ENCODE data around the gene FCAMR. TPM values are rescaled to one million over a fixed set of nuclear protein-coding genes. Genes with fewer than 3 reads are reported as not detected.

Gene FCAMR
- total RNA-seq, 4 donors from 2014 or later, result not detected

- in situ Hi-C loops (cut with MboI; ENCODE audit: low sequenced_read_pairs in 4 of 4) (no loop called here), intact Hi-C loops (cut with DNase I; ENCODE audit: low total_unique reads) (no loop called here)
- H3K4me1 ChIP-seq, result no peaks in the 10 kb centered on the region
- no peak overlapping the region for H3K27ac ChIP-seq
- no peaks in the 10 kb centered on the region for H3K9me3 ChIP-seq
- H3K36me3 ChIP-seq, result no peaks in the 10 kb centered on the region
- H3K4me3 ChIP-seq, result no peak overlapping the region
- no peaks in the 10 kb centered on the region for H3K27me3 ChIP-seq
- TF ChIP-seq POLR2A (IDR thresholded peaks at IDR 0.05) (no peak), CTCF (IDR thresholded peaks at IDR 0.05 in 4 of 5, conservative IDR thresholded peaks at IDR 0.05 in 1 of 5) (no peak)
- DNase-seq, result no peak
- ATAC-seq, result no peak
These were observed 30.2 kb downstream of the FCAMR start for GRCh38 chr1:206939841-206940587.

GRCh38 chr1:206939131-206939530 lies 31.1 kb downstream of the FCAMR start:
- in situ Hi-C loops (cut with MboI; ENCODE audit: low sequenced_read_pairs in 4 of 4) (no loop called here), intact Hi-C loops (cut with DNase I; ENCODE audit: low total_unique reads) (no loop called here)
- Histone ChIP-seq H3K4me3 (no peak overlapping the region), H3K9me3 (no peaks in the 10 kb centered on the region), H3K27me3 (no peaks in the 10 kb centered on the region), H3K36me3 (no peaks in the 10 kb centered on the region), H3K27ac (no peak overlapping the region), H3K4me1 (no peaks in the 10 kb centered on the region)
- no peak for TF ChIP-seq POLR2A (IDR thresholded peaks at IDR 0.05)
- TF ChIP-seq CTCF (IDR thresholded peaks at IDR 0.05 in 4 of 5, conservative IDR thresholded peaks at IDR 0.05 in 1 of 5), result no peak
- ATAC-seq (no peak), DNase-seq (no peak)

GRCh38 chr1:206937425-206937824 lies 32.8 kb downstream of the FCAMR start:
- Histone ChIP-seq H3K27me3 (no peaks in the 10 kb centered on the region), H3K4me1 (no peaks in the 10 kb centered on the region), H3K36me3 (no peaks in the 10 kb centered on the region), H3K9me3 (no peaks in the 10 kb centered on the region), H3K4me3 (no peak overlapping the region), H3K27ac (no peak overlapping the region)
- in situ Hi-C loops (cut with MboI; ENCODE audit: low sequenced_read_pairs in 4 of 4), result no loop called here
- no peak for TF ChIP-seq POLR2A (IDR thresholded peaks at IDR 0.05)
- DNase-seq, result no peak
- no peak for ATAC-seq
- intact Hi-C loops (cut with DNase I; ENCODE audit: low total_unique reads), result no loop called here

GRCh38 chr1:206935491-206936067 lies 34.7 kb downstream of the FCAMR start:
- ATAC-seq, result no peak
- H3K36me3 ChIP-seq, result no peaks in the 10 kb centered on the region
- H3K9me3 ChIP-seq, result no peaks in the 10 kb centered on the region
- H3K27ac ChIP-seq, result no peak overlapping the region
- intact Hi-C loops (cut with DNase I; ENCODE audit: low total_unique reads), result no loop called here
- TF ChIP-seq POLR2A (IDR thresholded peaks at IDR 0.05), result no peak
- peak in 2 of 5 experiments; percentile 18 to 30 for TF ChIP-seq CTCF (IDR thresholded peaks at IDR 0.05 in 4 of 5, conservative IDR thresholded peaks at IDR 0.05 in 1 of 5)
- DNase-seq, result no peak
- no peaks in the 10 kb centered on the region for H3K27me3 ChIP-seq
- no peak overlapping the region for H3K4me3 ChIP-seq
- H3K4me1 ChIP-seq, result no peaks in the 10 kb centered on the region
- in situ Hi-C loops (cut with MboI; ENCODE audit: low sequenced_read_pairs in 4 of 4), result no loop called here

GRCh38 chr1:206933333-206933945 lies 36.8 kb downstream of the FCAMR start:
- Histone ChIP-seq H3K4me3 (no peak overlapping the region), H3K36me3 (no peaks in the 10 kb centered on the region), H3K27ac (no peak overlapping the region), H3K4me1 (no peaks in the 10 kb centered on the region), H3K27me3 (no peaks in the 10 kb centered on the region), H3K9me3 (no peaks in the 10 kb centered on the region)
- TF ChIP-seq CTCF (IDR thresholded peaks at IDR 0.05 in 4 of 5, conservative IDR thresholded peaks at IDR 0.05 in 1 of 5) (peak in 3 of 5 experiments; percentile 10 to 32 (median 14)), POLR2A (IDR thresholded peaks at IDR 0.05) (no peak)
- in situ Hi-C loops (cut with MboI; ENCODE audit: low sequenced_read_pairs in 4 of 4), result no loop called here
- ATAC-seq (no peak), DNase-seq (no peak)
- intact Hi-C loops (cut with DNase I; ENCODE audit: low total_unique reads), result no loop called here

All from gastrocnemius medialis (tissue), 4 donors.